Adrenal gland (tissue), 5 donors: ENCODE measurements around the gene FRMPD3.

Experiments
- CTCF ChIP-seq, 6 experiments: fragments of 450-650 bp in 4 of 6; fragments of 200-600 bp in 2 of 6; sonication (generic) in 1 of 6; IDR thresholded peaks; 1 replicate in 5 of 6; 2 replicates in 1 of 6; pipeline versions ENCODE4 v1.5.1 to v1.8.0; 2016 to 2021; ENCODE audit warnings: antibody characterized with exemption in 6 of 6, mild to moderate bottlenecking in 2 of 6, moderate library complexity in 1 of 6
- POLR2A ChIP-seq, 2 donors: fragments of 450-650 bp; IDR thresholded peaks; one replicate each; pipeline ENCODE4 v1.6.1; 2017; ENCODE audit warnings: antibody characterized with exemption in 2 of 2, mild to moderate bottlenecking in 2 of 2, moderate library complexity in 1 of 2
- donor health status: DM: no; HTN: no; CAD: no.

- TF ChIP-seq CTCF (IDR thresholded peaks at IDR 0.05) (no peak), POLR2A (IDR thresholded peaks at IDR 0.05) (no peak)
Observed at GRCh38 chrX:107454302-107454701, 4.8 kb downstream of the FRMPD3 start.
